GM18511 (cell line): ENCODE results near the gene IFNW1.
A peak's percentile ranks its signal among the peaks of the same experiment; 100 is the strongest.

Source experiments
- ATAC-seq: cut with Tn5 transposase; IDR thresholded peaks from one replicate; pipeline ENCODE4 v1.9.1; 2021; ENCODE audit warnings: mild to moderate bottlenecking, moderate library complexity; ENCODE audit not compliant: unreplicated experiment

Gene IFNW1

GRCh38 chr9:21110708-21111576 is 30.7 kb downstream of the IFNW1 start:
- peak; percentile 97 for ATAC-seq

- ATAC-seq: no peak
These were observed 36.8 kb downstream of the IFNW1 start for GRCh38 chr9:21104787-21105186.

- no peak for ATAC-seq
These were observed 39.3 kb downstream of the IFNW1 start for GRCh38 chr9:21102305-21102704.

GRCh38 chr9:21097817-21098216 is 43.8 kb downstream of the IFNW1 start:
- ATAC-seq: no peak

- ATAC-seq: no peak
These were observed 44.8 kb downstream of the IFNW1 start for GRCh38 chr9:21096901-21097255.

- peak; percentile 82 for ATAC-seq
These were observed 45.3 kb downstream of the IFNW1 start for GRCh38 chr9:21096172-21096900.

- ATAC-seq: no peak
These were observed 46.1 kb downstream of the IFNW1 start for GRCh38 chr9:21095561-21095960.
